Vagina (tissue), 2 donors: ENCODE measurements around the gene IGFLR1.

Experiments
- POLR2A ChIP-seq, 2 donors: fragments of 450-650 bp; IDR thresholded peaks; one replicate each; pipeline ENCODE4 v1.6.1; 2017; ENCODE audit warnings: antibody characterized with exemption in 2 of 2, mild to moderate bottlenecking in 2 of 2, moderate library complexity in 2 of 2
- POLR2AphosphoS5 ChIP-seq, 2 donors: sonication (generic); formaldehyde crosslinking; IDR thresholded peaks; one replicate each; pipeline ENCODE4 v1.9.0; 2017; ENCODE audit warnings: antibody characterized with exemption in 2 of 2, mild to moderate bottlenecking in 2 of 2, low read depth in 1 of 2; ENCODE audit not compliant: insufficient read depth in 1 of 2
- TF ChIP-seq, protein P1 (sequence below), 3 experiments: fragments of 450-650 bp in 2 of 3; fragments of 200-600 bp in 1 of 3; sonication (generic) in 1 of 3; IDR thresholded peaks; one replicate each; pipeline ENCODE4 v1.5.1; 2017 to 2019; ENCODE audit warnings: antibody characterized with exemption in 3 of 3, mild to moderate bottlenecking in 2 of 3, moderate library complexity in 2 of 3

DNA sequence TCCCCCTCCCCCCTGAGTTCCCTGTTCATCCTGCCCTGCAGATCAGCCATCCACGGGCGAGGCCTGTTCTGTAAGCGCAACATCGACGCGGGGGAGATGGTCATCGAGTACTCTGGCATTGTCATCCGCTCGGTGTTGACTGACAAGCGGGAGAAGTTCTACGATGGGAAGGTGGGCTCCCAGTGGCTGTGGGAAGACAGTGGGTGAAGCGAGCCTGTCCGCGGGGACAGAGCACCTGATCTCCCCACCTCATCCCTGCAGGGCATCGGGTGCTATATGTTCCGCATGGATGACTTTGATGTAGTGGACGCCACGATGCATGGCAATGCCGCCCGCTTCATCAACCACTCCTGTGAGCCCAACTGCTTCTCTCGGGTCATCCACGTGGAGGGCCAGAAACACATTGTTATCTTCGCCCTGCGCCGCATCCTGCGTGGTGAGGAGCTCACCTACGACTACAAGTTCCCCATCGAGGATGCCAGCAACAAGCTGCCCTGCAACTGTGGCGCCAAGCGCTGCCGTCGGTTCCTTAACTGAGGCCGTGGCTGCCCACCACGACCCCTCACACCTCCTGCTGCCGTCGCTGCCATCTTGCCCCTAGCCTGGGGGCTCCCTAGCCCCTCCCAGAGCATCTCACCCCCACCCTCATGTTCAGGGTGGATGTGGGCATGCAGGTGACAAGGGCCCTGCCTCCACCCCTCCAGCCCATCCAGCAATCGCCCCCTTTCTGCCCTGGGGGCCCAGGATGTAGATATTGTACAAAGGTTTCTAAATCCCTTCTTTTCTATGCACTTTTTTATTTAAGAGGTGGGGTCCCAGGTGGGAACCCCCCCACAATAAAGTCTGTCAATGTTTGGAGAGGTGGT is 4.0 kb downstream of the IGFLR1 start:
- TF ChIP-seq POLR2AphosphoS5 (IDR thresholded peaks at IDR 0.05; ENCODE audit: insufficient read depth in 1 of 2, low read depth in 1 of 2) = no peak
- TF ChIP-seq, protein P1, sequence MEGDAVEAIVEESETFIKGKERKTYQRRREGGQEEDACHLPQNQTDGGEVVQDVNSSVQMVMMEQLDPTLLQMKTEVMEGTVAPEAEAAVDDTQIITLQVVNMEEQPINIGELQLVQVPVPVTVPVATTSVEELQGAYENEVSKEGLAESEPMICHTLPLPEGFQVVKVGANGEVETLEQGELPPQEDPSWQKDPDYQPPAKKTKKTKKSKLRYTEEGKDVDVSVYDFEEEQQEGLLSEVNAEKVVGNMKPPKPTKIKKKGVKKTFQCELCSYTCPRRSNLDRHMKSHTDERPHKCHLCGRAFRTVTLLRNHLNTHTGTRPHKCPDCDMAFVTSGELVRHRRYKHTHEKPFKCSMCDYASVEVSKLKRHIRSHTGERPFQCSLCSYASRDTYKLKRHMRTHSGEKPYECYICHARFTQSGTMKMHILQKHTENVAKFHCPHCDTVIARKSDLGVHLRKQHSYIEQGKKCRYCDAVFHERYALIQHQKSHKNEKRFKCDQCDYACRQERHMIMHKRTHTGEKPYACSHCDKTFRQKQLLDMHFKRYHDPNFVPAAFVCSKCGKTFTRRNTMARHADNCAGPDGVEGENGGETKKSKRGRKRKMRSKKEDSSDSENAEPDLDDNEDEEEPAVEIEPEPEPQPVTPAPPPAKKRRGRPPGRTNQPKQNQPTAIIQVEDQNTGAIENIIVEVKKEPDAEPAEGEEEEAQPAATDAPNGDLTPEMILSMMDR (IDR thresholded peaks at IDR 0.05) = no peak
- TF ChIP-seq POLR2A (IDR thresholded peaks at IDR 0.05) = no peak
